ENCODE data around the gene STK11. TPM values are rescaled to one million over a fixed set of nuclear protein-coding genes. Genes with fewer than 3 reads are reported as not detected.

Gene STK11
- total and polyA plus RNA-seq, 9 donors: 36.9 to 71.2 (median 54.2) TPM

DNA sequence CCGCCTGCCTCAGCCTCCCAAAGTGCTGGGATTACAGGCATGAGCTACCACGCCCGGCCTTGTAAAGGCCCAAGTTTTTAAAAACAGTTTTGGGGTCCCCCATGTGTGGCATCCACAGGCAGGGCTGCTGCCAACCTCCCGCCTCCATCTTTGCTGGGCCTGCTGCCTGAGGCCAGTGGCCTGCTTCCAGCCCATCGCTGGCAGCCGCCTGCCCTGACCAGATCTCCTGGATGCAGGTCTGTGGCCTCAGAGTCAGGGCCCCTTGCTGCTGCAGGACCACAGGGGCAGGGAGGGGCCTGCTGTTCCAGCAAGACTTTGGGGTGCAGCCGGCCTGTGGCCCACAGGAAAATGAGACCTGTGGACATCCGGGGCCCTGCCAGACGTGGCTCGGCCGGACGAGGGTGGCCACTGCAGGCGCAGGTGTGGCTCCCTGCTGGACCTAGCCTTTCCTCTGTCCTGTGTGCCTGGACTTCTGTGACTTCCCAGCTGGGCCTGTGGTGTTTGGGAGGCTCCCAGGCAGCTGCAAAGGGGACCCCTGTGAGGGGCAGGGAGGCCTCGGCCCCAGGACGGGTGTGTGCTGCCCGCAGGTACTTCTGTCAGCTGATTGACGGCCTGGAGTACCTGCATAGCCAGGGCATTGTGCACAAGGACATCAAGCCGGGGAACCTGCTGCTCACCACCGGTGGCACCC, 14.4 kb downstream of the STK11 start:
- H3K27ac ChIP-seq: no peak overlapping the region
- intact Hi-C loops (cut with DNase I): no loop called here
- no peaks in the 10 kb centered on the region for H3K9me3 ChIP-seq
- TF ChIP-seq CTCF (IDR thresholded peaks at IDR 0.05) (no peak), EP300 (IDR thresholded peaks at IDR 0.05) (no peak), POLR2A (IDR thresholded peaks at IDR 0.05) (no peak)
- H3K4me1 ChIP-seq (ENCODE audit: insufficient read depth): peaks cover 10% of the 10 kb centered on the region
- H3K36me3 ChIP-seq: no peaks in the 10 kb centered on the region
- no peak for DNase-seq
- H3K4me3 ChIP-seq: no peak overlapping the region
- 90 to 96% (median 93%) methylated on average over 17 to 19 of the region's 19 CpGs for WGBS, 3 donors
- H3K27me3 ChIP-seq: no peaks in the 10 kb centered on the region

DNA sequence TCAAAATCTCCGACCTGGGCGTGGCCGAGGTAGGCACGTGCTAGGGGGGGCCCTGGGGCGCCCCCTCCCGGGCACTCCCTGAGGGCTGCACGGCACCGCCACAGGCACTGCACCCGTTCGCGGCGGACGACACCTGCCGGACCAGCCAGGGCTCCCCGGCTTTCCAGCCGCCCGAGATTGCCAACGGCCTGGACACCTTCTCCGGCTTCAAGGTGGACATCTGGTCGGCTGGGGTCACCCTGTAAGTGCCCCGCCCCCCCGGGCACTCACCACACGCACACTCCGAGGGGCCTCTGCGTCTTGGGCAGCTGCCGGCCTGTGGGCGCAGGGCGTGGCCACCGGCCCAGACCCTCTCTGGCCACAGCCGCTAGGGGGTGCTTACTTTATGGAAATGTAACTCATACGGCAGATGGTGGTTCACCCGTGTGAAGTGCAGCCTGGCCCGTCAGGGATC, 14.9 kb downstream of the STK11 start:
- Histone ChIP-seq H3K4me1 (ENCODE audit: insufficient read depth) (peaks cover 5% of the 10 kb centered on the region), H3K27ac (no peak overlapping the region), H3K36me3 (no peaks in the 10 kb centered on the region), H3K4me3 (no peak overlapping the region), H3K9me3 (no peaks in the 10 kb centered on the region), H3K27me3 (no peaks in the 10 kb centered on the region)
- DNase-seq: no peak
- 80 to 87% (median 80%) methylated on average over 29 to 33 of the region's 33 CpGs for WGBS, 3 donors
- intact Hi-C loops (cut with DNase I): no loop called here
- no peak for TF ChIP-seq EP300 (IDR thresholded peaks at IDR 0.05)

DNA sequence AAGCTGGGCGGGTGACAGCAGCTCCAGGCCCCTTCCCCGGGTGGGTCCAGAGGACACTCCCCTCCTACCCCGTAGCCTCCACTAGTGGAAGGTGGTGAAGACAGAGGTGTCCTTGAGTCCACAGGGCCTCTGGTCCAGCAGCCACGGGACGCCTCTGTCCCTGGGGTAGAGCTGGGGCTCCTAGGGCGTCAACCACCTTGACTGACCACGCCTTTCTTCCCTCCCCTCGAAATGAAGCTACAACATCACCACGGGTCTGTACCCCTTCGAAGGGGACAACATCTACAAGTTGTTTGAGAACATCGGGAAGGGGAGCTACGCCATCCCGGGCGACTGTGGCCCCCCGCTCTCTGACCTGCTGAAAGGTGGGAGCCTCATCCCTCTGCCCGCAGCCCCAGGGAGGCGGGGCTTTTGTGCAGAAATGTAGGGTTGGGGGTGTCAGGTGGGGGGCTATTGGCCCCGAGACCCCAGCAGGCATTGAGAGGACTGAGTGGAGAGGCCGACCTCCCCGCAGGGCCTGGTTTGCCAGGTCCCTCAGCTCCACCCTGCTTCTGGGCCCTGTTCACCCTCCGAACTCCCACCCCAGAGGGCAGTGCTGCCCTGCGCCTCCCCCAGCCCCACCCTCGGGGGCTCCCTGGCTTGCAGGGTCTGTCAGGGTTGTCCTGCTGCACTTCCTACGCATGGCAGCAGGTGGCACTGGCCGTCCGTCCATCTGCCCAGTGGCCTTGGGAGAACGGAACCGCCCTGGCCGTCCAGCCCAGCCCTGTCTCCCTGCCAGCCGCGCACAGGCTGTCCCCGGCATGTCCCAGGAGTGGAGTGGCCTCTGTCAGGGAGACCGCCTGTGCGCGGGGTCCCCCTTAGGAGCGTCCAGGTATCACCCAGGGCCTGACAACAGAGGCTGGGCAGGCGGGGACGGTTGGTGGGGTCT, 15.7 kb downstream of the STK11 start:
- Histone ChIP-seq H3K4me1 (ENCODE audit: insufficient read depth) (peaks cover 3% of the 10 kb centered on the region), H3K36me3 (no peaks in the 10 kb centered on the region), H3K4me3 (no peak overlapping the region), H3K27me3 (no peaks in the 10 kb centered on the region), H3K9me3 (no peaks in the 10 kb centered on the region), H3K27ac (peak overlapping the region; percentile 29 to 60)
- TF ChIP-seq CTCF (IDR thresholded peaks at IDR 0.05) (peak; percentile 48 to 80 (median 68)), EP300 (IDR thresholded peaks at IDR 0.05) (no peak), POLR2A (IDR thresholded peaks at IDR 0.05) (no peak)
- peak; percentile 66 to 85 (median 79) for DNase-seq
- WGBS, 3 donors: 54 to 65% (median 57%) methylated on average over 27 to 38 of the region's 38 CpGs
- intact Hi-C loops (cut with DNase I): no loop called here

- DNase-seq: no peak
- no peaks in the 10 kb centered on the region for H3K36me3 ChIP-seq
Observed at GRCh38 chr19:1221904-1222255, 16.3 kb downstream of the STK11 start.

More at GRCh38 chr19:1221904-1222255, 16.3 kb downstream of the STK11 start:
- Histone ChIP-seq H3K9me3 (no peaks in the 10 kb centered on the region), H3K27ac (peak overlapping the region; percentile 29 to 60), H3K4me3 (no peak overlapping the region), H3K27me3 (no peaks in the 10 kb centered on the region), H3K4me1 (ENCODE audit: insufficient read depth) (peaks cover 3% of the 10 kb centered on the region)
- TF ChIP-seq POLR2A (IDR thresholded peaks at IDR 0.05): no peak
- no peak for TF ChIP-seq CTCF (IDR thresholded peaks at IDR 0.05)
- TF ChIP-seq EP300 (IDR thresholded peaks at IDR 0.05): no peak
- intact Hi-C loops (cut with DNase I): no loop called here
- 76 to 91% (median 80%) methylated on average over 12 to 22 of the region's 22 CpGs for WGBS, 3 donors
